Colonic mucosa (tissue), 4 donors: ENCODE data around the gene RPS5. TPM values are rescaled to one million over a fixed set of nuclear protein-coding genes. Genes with fewer than 3 reads are reported as not detected.

Source experiments
- DNase-seq: peaks from one replicate; pipeline ENCODE4 v3.0.0-alpha.2; 2020
- H3K27ac ChIP-seq: fragments of 200-600 bp; one replicate; pipeline ENCODE4 v1.8.0; 2021
- H3K27me3 ChIP-seq: fragments of 200-600 bp; one replicate; pipeline ENCODE4 v1.8.0; 2021
- H3K36me3 ChIP-seq: fragments of 200-600 bp; one replicate; pipeline ENCODE4 v1.8.0; 2021
- H3K4me1 ChIP-seq: fragments of 200-600 bp; one replicate; pipeline ENCODE4 v1.8.0; 2021; ENCODE audit warnings: mild to moderate bottlenecking
- H3K4me3 ChIP-seq: fragments of 200-600 bp; one replicate; pipeline ENCODE4 v1.8.0; 2021
- H3K9ac ChIP-seq, 2 donors: one replicate each; pipeline ENCODE4 v1.7.0; 2013; ENCODE audit warnings: control low read depth in 2 of 2, low read depth in 2 of 2, low read length in 2 of 2
- H3K9me3 ChIP-seq: fragments of 200-600 bp; one replicate; pipeline ENCODE4 v1.8.0; 2021
- CTCF ChIP-seq: fragments of 200-600 bp; IDR thresholded peaks from one replicate; pipeline ENCODE4 v1.8.0; 2022; ENCODE audit warnings: antibody characterized with exemption, mild to moderate bottlenecking
- intact Hi-C: fragments of 100-400 bp; cut with DNase I; formaldehyde crosslinking; loops from one replicate; pipeline ENCODE4 v1.14.1; 2022
- total RNA-seq, 2 donors: library from RNA; stranded (reverse); fragmentation: NEBNext Ultra II Directional in 1 of 2; extraction: Animal tissue kit (Norgen Biotek cat#: 25700) in 1 of 2; gene quantifications; one replicate each; pipeline ENCODE4 v1.2.1, GENCODE V29; 2021
- donor health status: healthy.
- donor health status: DM: no; HTN: no; CAD: no.
- donor health status: DM: no; HTN: no; CAD: no.

Gene RPS5
- total RNA-seq, 2 donors from 2014 or later = 781 to 884 TPM

GRCh38 chr19:58406818-58407657, 20.0 kb downstream of the RPS5 start:
- DNase-seq = no peak
- Histone ChIP-seq H3K36me3 (no peaks in the 10 kb centered on the region), H3K9ac (peak overlapping the region in 1 of 2 donors; percentile 89), H3K4me3 (peak overlapping the region; percentile 87), H3K27ac (no peak overlapping the region), H3K9me3 (no peaks in the 10 kb centered on the region), H3K4me1 (no peaks in the 10 kb centered on the region), H3K27me3 (no peaks in the 10 kb centered on the region)
- intact Hi-C loops = no loop called here
- no peak for TF ChIP-seq CTCF

GRCh38 chr19:58407658-58408151, 20.6 kb downstream of the RPS5 start:
- Histone ChIP-seq H3K4me1 (no peaks in the 10 kb centered on the region), H3K27me3 (no peaks in the 10 kb centered on the region), H3K9me3 (no peaks in the 10 kb centered on the region), H3K9ac (peak overlapping the region; percentile 89 to 90), H3K27ac (peak overlapping the region; percentile 85), H3K36me3 (no peaks in the 10 kb centered on the region), H3K4me3 (peak overlapping the region; percentile 87)
- DNase-seq = no peak
- intact Hi-C loops = no loop called here
- TF ChIP-seq CTCF = no peak

- H3K9ac ChIP-seq = peak within 1 kb of the TSS; percentile 89 to 90
- H3K36me3 ChIP-seq = no peaks in the 10 kb centered on the region
- no peaks in the 10 kb centered on the region for H3K4me1 ChIP-seq
- no peaks in the 10 kb centered on the region for H3K9me3 ChIP-seq
- intact Hi-C loops = no loop called here
- peak within 1 kb of the TSS; percentile 87 for H3K4me3 ChIP-seq
- no peak for TF ChIP-seq CTCF
- H3K27me3 ChIP-seq = no peaks in the 10 kb centered on the region
- peak within 1 kb of the TSS; percentile 85 for H3K27ac ChIP-seq
- DNase-seq = peak; percentile 97
These were observed 21.3 kb downstream of the RPS5 start, which contains the start of gene ZNF584 for GRCh38 chr19:58408152-58409009. Gene ZNF584, plus strand, starts transcription at chr19:58408649. Its CDS starts 499 bp downstream, at chr19:58409148.

- H3K4me1 ChIP-seq = no peaks in the 10 kb centered on the region
- H3K4me3 ChIP-seq = peak overlapping the region; percentile 87
- H3K9me3 ChIP-seq = no peaks in the 10 kb centered on the region
- H3K27me3 ChIP-seq = no peaks in the 10 kb centered on the region
- intact Hi-C loops = no loop called here
- peak overlapping the region; percentile 85 for H3K27ac ChIP-seq
- DNase-seq = no peak
- H3K9ac ChIP-seq = peak overlapping the region; percentile 80 to 89
- no peak for TF ChIP-seq CTCF
- no peaks in the 10 kb centered on the region for H3K36me3 ChIP-seq
These were observed 22.1 kb downstream of the RPS5 start for GRCh38 chr19:58409010-58409790.

- peaks cover 11% of the 10 kb centered on the region for H3K36me3 ChIP-seq
- TF ChIP-seq CTCF = no peak
These were observed 29.5 kb downstream of the RPS5 start for GRCh38 chr19:58416604-58417003.

More at GRCh38 chr19:58416604-58417003, 29.5 kb downstream of the RPS5 start:
- intact Hi-C loops = no loop called here
- no peak for DNase-seq
- Histone ChIP-seq H3K9ac (no peak overlapping the region), H3K27me3 (no peaks in the 10 kb centered on the region), H3K4me3 (no peak overlapping the region), H3K4me1 (no peaks in the 10 kb centered on the region), H3K9me3 (no peaks in the 10 kb centered on the region), H3K27ac (no peak overlapping the region)
